Trophoblast cell (in vitro differentiated cells and primary cell): ENCODE measurements around the gene ENTHD1.

Experiments used
- DNase-seq, 2 donors: peaks; one replicate each; pipeline ENCODE4 v3.0.0-alpha.2; 2016
- H2AFZ ChIP-seq: 2 replicates; pipeline ENCODE4 v1.6.1; 2013; ENCODE audit warnings: low read length, moderate library complexity, mild to moderate bottlenecking; ENCODE audit not compliant: insufficient read depth, poor library complexity
- H2AK5ac ChIP-seq: 2 replicates; pipeline ENCODE4 v1.6.1; 2013; ENCODE audit warnings: mild to moderate bottlenecking, low read length
- H2BK120ac ChIP-seq: 2 replicates; pipeline ENCODE4 v1.6.1; 2013; ENCODE audit warnings: low read length, mild to moderate bottlenecking, moderate library complexity; ENCODE audit not compliant: insufficient read depth, poor library complexity
- H2BK12ac ChIP-seq: 2 replicates; pipeline ENCODE4 v1.6.1; 2013; ENCODE audit warnings: mild to moderate bottlenecking, low read length, moderate library complexity
- H2BK5ac ChIP-seq: 2 replicates; pipeline ENCODE4 v1.6.1; 2013; ENCODE audit warnings: low read length, low read depth, moderate library complexity, mild to moderate bottlenecking; ENCODE audit not compliant: poor library complexity
- H3K14ac ChIP-seq: 2 replicates; pipeline ENCODE4 v1.6.1; 2013; ENCODE audit warnings: mild to moderate bottlenecking, low read length
- H3K18ac ChIP-seq: 2 replicates; pipeline ENCODE4 v1.6.1; 2013; ENCODE audit warnings: mild to moderate bottlenecking, low read length
- H3K23ac ChIP-seq: 2 replicates; pipeline ENCODE4 v1.6.1; 2013; ENCODE audit warnings: low read length
- H3K27ac ChIP-seq: 2 replicates; pipeline ENCODE4 v1.5.1; 2013; ENCODE audit warnings: low read depth, mild to moderate bottlenecking, inconsistent platforms, low read length, moderate library complexity
- H3K27me3 ChIP-seq: 2 replicates; pipeline ENCODE4 v1.6.1; 2013; ENCODE audit warnings: inconsistent platforms, mild to moderate bottlenecking, low read length, moderate library complexity; ENCODE audit not compliant: insufficient read depth
- H3K36me3 ChIP-seq, 2 experiments: 1 replicate in 1 of 2; 2 replicates in 1 of 2; pipeline ENCODE4 v1.6.1; 2013; ENCODE audit warnings: low read length in 2 of 2, mild to moderate bottlenecking in 2 of 2, moderate library complexity in 1 of 2; ENCODE audit not compliant: insufficient read depth in 2 of 2, control insufficient read depth in 1 of 2
- H3K4ac ChIP-seq: 2 replicates; pipeline ENCODE4 v1.6.1; 2013; ENCODE audit warnings: low read depth, mild to moderate bottlenecking, low read length, moderate library complexity
- H3K4me1 ChIP-seq, 2 experiments: 1 replicate in 1 of 2; 2 replicates in 1 of 2; pipeline ENCODE4 v1.6.1; 2013; ENCODE audit warnings: low read length in 2 of 2, mild to moderate bottlenecking in 2 of 2, moderate library complexity in 1 of 2; ENCODE audit not compliant: insufficient read depth in 2 of 2, control insufficient read depth in 1 of 2
- H3K4me2 ChIP-seq: 2 replicates; pipeline ENCODE4 v1.6.1; 2013; ENCODE audit warnings: inconsistent platforms, mild to moderate bottlenecking, low read length, moderate library complexity
- H3K4me3 ChIP-seq: 2 replicates; pipeline ENCODE4 v1.5.1; 2013; ENCODE audit warnings: mild to moderate bottlenecking, low read depth, low read length, inconsistent platforms
- H3K79me1 ChIP-seq: one replicate; pipeline ENCODE4 v1.6.1; 2013; ENCODE audit warnings: low read length
- H3K79me2 ChIP-seq: 2 replicates; pipeline ENCODE4 v1.6.1; 2013; ENCODE audit warnings: low read length, mild to moderate bottlenecking; ENCODE audit not compliant: control insufficient read depth, insufficient read depth, poor library complexity
- H3K9ac ChIP-seq: 2 replicates; pipeline ENCODE4 v1.6.1; 2013; ENCODE audit warnings: mild to moderate bottlenecking, low read length
- H3K9me3 ChIP-seq: 2 replicates; pipeline ENCODE4 v1.6.1; 2013; ENCODE audit warnings: low read depth, mild to moderate bottlenecking, control low read depth, inconsistent platforms, low read length; ENCODE audit not compliant: insufficient read depth
- H4K12ac ChIP-seq: 2 replicates; pipeline ENCODE4 v1.6.1; 2013; ENCODE audit warnings: low read depth, mild to moderate bottlenecking, low read length, moderate library complexity
- H4K8ac ChIP-seq: 2 replicates; pipeline ENCODE4 v1.6.1; 2013; ENCODE audit warnings: low read depth, mild to moderate bottlenecking, low read length, moderate library complexity
- H4K91ac ChIP-seq: one replicate; pipeline ENCODE4 v1.6.1; 2013; ENCODE audit warnings: low read depth, mild to moderate bottlenecking, low read length, moderate library complexity
- WGBS: extraction: QIAGEN DNeasy Blood & Tissue Kit; methylation state at CpG from one replicate; pipeline ENCODE4 v1.1.7; 2013; ENCODE audit warnings: missing lambda C conversion rate; ENCODE audit not compliant: insufficient read length, insufficient coverage; ENCODE audit errors: extremely low coverage; 5-methylcytosine and 5-hydroxymethylcytosine counted together

ENTHD1 gene

DNA sequence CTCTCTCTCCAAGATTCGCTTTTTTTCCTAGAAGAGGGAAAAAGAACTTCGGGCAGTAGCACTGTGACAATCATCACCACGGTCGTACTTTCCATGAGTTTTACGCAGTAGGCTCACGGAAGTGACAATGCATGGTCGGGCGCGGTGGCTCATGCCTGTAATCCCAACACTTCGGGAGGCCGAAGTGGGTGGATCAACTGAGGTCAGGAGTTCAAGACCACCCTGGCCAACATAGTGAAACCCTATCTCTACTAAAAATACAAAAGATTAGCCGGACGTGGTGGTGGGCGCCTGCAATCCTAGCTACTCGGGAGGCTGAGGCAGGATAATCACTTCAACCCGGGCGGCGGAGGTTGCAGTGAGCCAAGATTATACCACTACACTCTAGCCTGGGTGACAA is 30.7 kb upstream of the ENTHD1 start:
- no peak overlapping the region for H4K12ac ChIP-seq
- H2AFZ ChIP-seq: no peak overlapping the region
- H2AK5ac ChIP-seq: no peak overlapping the region
- no CpG with 5 or more reads among the region's 18 CpGs for whole genome bisulfite sequencing
- H4K8ac ChIP-seq: no peak overlapping the region
- no peak overlapping the region for H3K18ac ChIP-seq
- no peaks in the 10 kb centered on the region for H3K36me3 ChIP-seq
- no peak overlapping the region for H3K4me3 ChIP-seq
- no peak overlapping the region for H3K14ac ChIP-seq
- H2BK12ac ChIP-seq: no peak overlapping the region
- H3K27me3 ChIP-seq: no peaks in the 10 kb centered on the region
- H3K4me2 ChIP-seq: no peak overlapping the region
- DNase-seq: no peak
- H2BK120ac ChIP-seq: no peak overlapping the region
- H3K79me1 ChIP-seq: no peaks in the 10 kb centered on the region
- H3K4ac ChIP-seq: no peak overlapping the region
- no peaks in the 10 kb centered on the region for H3K79me2 ChIP-seq
- no peak overlapping the region for H3K9ac ChIP-seq
- no peaks in the 10 kb centered on the region for H3K9me3 ChIP-seq
- no peaks in the 10 kb centered on the region for H3K4me1 ChIP-seq
- H3K27ac ChIP-seq: no peak overlapping the region
- no peak overlapping the region for H3K23ac ChIP-seq
- H4K91ac ChIP-seq: no peak overlapping the region
- H2BK5ac ChIP-seq: no peak overlapping the region

DNA sequence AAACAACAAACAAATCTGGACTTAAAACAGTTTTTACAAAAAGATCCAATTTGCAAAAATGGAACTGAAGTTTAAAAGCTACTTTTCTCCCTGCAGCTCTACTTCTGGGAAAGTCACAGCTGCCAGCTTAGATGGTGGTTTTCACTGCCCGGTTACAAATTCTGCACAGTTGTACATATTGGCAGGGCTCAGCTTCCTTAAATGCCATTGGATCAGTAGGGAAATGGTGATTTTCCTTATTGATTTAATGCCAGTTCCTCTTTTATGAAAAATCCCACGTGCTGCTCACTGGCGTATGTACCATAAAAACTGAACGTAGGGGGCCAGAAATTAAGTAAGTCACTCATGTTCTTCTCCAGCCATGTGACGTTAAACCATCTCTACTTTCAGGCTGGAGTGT is 30.1 kb upstream of the ENTHD1 start:
- H4K8ac ChIP-seq: no peak overlapping the region
- no CpG with 5 or more reads among the region's 5 CpGs for WGBS

DNA sequence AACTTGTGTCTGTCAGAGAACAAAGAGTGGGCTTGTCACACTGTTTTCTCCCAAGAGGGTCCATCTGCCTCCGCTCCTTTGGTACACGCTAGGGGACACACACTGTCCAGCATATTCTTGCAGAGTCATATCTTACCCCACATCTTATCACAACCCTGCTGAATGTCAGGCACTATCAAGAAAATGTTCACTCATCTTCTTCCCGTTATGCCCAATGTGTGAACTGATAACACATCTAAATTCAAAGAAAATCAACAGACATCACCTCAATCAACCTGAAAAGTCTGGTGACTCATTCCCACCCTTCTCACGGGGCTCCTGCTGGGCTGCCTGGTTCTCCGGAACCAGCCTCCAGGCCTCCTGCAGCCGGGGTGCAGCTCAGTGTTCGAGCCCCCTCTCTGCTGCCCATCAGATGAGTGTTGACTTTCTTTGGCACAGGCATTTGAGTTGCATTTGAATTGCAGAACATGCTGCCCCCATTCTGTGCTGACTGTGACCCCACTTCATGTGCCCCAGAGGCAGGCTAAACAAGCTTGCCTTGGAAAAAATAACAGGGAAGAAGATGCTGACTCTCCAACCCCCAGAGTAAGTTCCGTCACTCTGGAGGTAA is 26.7 kb upstream of the ENTHD1 start:
- Histone ChIP-seq H2AFZ (no peak overlapping the region), H4K91ac (no peak overlapping the region), H2BK5ac (no peak overlapping the region), H3K36me3 (no peaks in the 10 kb centered on the region), H3K79me2 (no peaks in the 10 kb centered on the region), H3K9me3 (no peaks in the 10 kb centered on the region), H3K9ac (no peak overlapping the region), H3K4ac (no peak overlapping the region), H3K27me3 (no peaks in the 10 kb centered on the region), H4K8ac (no peak overlapping the region), H2BK12ac (no peak overlapping the region), H2AK5ac (no peak overlapping the region), H3K23ac (no peak overlapping the region), H4K12ac (no peak overlapping the region), H3K27ac (no peak overlapping the region), H3K4me3 (no peak overlapping the region), H3K18ac (no peak overlapping the region), H3K14ac (no peak overlapping the region), H3K79me1 (no peaks in the 10 kb centered on the region), H3K4me1 (no peaks in the 10 kb centered on the region), H2BK120ac (no peak overlapping the region), H3K4me2 (no peak overlapping the region)
- WGBS: no CpG with 5 or more reads among the region's 8 CpGs
- no peak for DNase-seq

More for the DNA sequence above, 30.1 kb upstream of the ENTHD1 start:
- Histone ChIP-seq H3K4me2 (no peak overlapping the region), H2BK5ac (no peak overlapping the region), H4K91ac (no peak overlapping the region), H2AK5ac (no peak overlapping the region), H3K14ac (no peak overlapping the region), H3K27ac (no peak overlapping the region), H3K9me3 (no peaks in the 10 kb centered on the region), H3K18ac (no peak overlapping the region), H3K4ac (no peak overlapping the region), H2BK12ac (no peak overlapping the region), H4K12ac (no peak overlapping the region), H3K79me1 (no peaks in the 10 kb centered on the region), H2AFZ (no peak overlapping the region), H3K4me3 (no peak overlapping the region), H3K23ac (no peak overlapping the region), H3K4me1 (no peaks in the 10 kb centered on the region), H2BK120ac (no peak overlapping the region), H3K79me2 (no peaks in the 10 kb centered on the region), H3K36me3 (no peaks in the 10 kb centered on the region), H3K27me3 (no peaks in the 10 kb centered on the region), H3K9ac (no peak overlapping the region)
- DNase-seq: no peak

DNA sequence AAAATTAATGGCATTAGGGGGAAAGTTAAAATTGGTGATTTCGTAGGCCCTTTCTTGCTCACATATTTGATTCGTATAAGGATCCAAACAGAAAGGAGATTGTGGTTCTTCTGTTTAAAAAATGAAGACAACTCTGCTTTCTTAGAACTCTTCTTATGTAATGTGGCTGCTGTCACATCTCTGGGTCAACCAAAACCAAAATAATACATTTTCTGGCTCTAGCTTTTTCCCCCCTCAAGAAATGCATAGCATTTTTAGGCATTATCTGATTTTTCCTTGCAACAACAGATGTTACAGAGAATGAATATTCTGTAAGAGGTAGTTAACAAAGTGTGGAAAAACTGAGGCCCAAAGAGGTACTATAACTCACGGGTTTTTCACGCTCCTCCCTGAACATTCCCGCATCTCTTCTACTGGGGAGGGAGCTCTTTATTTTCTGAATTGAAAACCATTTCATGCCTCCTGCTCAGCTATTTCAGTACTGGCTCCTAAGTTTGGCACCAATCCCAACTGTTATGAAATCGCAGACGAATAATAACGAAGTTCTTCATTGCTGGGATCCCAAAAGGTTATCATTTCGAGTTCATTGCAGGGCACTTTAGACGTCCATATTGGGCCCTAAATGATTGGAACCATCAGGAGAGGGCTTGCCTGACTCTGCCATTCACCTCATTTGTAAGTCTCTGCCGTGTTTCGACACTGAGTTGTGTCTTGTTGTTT is 24.4 kb upstream of the ENTHD1 start:
- Histone ChIP-seq H3K27me3 (no peaks in the 10 kb centered on the region), H3K4me1 (no peaks in the 10 kb centered on the region), H3K9me3 (no peaks in the 10 kb centered on the region), H3K18ac (no peak overlapping the region), H4K8ac (no peak overlapping the region), H2AFZ (no peak overlapping the region), H3K4ac (no peak overlapping the region), H3K27ac (no peak overlapping the region), H3K4me2 (no peak overlapping the region), H3K9ac (no peak overlapping the region), H2BK12ac (no peak overlapping the region), H3K79me1 (no peaks in the 10 kb centered on the region), H2BK120ac (no peak overlapping the region), H4K12ac (no peak overlapping the region), H3K23ac (no peak overlapping the region), H3K79me2 (no peaks in the 10 kb centered on the region), H4K91ac (no peak overlapping the region), H2BK5ac (no peak overlapping the region), H3K36me3 (no peaks in the 10 kb centered on the region), H3K14ac (no peak overlapping the region), H2AK5ac (no peak overlapping the region), H3K4me3 (no peak overlapping the region)
- no CpG with 5 or more reads among the region's 12 CpGs for WGBS
- DNase-seq: no peak
